ENCODE results near the gene PPP1R26.
"Not testable (repeated sequence)": the region's sequence is repeated elsewhere in the genome, so short reads cannot be mapped to it uniquely, and the experiment has no call there.

The PPP1R26 gene, protein sequence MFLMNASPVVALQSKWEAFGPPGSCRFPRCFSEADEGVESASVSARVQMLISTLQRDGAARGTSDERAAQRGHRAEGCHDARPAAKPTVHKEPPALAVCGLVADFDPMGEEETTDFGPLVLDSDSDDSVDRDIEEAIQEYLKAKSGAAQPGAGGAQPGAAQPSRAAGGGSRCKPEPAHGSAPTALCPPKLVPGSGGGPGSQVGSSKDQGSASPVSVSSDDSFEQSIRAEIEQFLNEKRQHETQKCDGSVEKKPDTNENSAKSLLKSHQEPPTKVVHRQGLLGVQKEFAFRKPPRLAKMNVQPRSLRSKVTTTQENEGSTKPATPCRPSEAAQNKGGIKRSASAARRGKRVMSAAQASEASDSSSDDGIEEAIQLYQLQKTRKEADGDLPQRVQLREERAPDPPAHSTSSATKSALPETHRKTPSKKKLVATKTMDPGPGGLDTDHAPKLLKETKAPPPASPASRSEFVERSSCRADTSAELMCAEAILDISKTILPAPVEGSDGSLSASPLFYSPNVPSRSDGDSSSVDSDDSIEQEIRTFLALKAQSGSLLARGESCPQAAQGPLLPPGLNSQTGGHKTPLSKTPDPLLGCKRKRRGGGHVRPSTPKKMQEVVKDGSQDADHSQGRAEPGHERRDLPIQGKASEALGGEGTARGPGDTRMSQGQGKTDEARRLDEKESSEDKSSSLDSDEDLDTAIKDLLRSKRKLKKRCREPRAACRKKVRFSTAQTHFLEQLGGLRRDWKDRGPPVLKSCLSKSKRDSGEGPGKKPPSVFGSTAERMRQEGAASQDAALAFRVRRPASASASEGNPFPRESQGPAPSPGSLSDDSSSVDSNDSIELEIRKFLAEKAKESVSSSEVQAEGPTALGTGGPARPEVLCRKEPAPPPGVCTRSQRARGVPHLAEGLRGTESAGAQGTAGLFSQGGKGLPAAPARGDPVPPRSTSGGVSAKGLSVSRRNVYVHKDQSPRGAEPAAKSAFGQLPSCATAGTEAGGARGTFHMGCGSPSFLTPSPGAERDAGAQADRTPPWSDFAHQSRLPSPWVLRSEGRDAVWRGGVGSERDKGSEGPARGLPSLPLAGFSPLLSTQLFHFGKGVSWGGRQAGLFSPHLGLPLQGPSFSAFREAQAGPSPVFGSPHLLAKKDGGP (N-terminal part only)
- long read RNA-seq: 0 reads

DNA sequence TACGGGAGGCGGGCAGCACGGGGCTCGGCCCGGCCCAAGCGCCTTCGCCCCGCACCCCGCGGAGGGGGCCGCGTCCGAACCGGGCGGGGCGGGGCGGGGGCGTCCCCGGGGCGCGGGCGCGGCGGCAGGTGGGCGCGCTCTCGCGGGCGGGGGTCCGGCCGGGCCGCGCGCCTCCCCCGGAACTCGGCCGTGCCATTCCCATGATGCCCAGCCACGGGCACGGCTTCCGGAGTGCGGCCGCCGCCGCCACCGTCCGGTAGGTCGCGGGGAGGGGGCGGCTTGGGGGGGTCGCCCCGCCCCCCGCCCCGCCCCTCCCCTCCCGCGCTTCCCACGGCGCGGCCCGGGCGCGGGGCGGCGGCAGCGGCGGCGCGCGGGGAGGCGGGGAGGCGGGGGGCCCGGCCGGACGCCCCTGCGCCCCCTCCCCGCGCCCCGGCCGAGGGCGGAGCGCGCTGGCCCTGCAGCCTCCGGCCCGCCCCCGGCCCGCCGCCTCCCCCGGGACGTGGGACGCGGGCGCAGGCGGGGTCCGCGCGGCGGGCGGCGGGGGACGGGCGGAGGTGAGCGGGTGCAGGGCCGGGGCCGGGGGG lies at the start of gene PPP1R26:
TSS of gene PPP1R26 (plus strand) at position 314 of the 584 bp plus-strand sequence. CDS start 4,729 bp downstream, outside the sequence.
- peak within 1 kb of the TSS; percentile 46 for H3K4me3 ChIP-seq (replicated peaks; ENCODE audit: insufficient read depth, low read length)
- H3K27ac ChIP-seq (replicated peaks): no peak within 1 kb of the TSS
- peaks cover 25% of the 10 kb centered on the region for H3K27me3 ChIP-seq (ENCODE audit: insufficient read depth, poor library complexity, severe bottlenecking)
- TF ChIP-seq, protein P1, sequence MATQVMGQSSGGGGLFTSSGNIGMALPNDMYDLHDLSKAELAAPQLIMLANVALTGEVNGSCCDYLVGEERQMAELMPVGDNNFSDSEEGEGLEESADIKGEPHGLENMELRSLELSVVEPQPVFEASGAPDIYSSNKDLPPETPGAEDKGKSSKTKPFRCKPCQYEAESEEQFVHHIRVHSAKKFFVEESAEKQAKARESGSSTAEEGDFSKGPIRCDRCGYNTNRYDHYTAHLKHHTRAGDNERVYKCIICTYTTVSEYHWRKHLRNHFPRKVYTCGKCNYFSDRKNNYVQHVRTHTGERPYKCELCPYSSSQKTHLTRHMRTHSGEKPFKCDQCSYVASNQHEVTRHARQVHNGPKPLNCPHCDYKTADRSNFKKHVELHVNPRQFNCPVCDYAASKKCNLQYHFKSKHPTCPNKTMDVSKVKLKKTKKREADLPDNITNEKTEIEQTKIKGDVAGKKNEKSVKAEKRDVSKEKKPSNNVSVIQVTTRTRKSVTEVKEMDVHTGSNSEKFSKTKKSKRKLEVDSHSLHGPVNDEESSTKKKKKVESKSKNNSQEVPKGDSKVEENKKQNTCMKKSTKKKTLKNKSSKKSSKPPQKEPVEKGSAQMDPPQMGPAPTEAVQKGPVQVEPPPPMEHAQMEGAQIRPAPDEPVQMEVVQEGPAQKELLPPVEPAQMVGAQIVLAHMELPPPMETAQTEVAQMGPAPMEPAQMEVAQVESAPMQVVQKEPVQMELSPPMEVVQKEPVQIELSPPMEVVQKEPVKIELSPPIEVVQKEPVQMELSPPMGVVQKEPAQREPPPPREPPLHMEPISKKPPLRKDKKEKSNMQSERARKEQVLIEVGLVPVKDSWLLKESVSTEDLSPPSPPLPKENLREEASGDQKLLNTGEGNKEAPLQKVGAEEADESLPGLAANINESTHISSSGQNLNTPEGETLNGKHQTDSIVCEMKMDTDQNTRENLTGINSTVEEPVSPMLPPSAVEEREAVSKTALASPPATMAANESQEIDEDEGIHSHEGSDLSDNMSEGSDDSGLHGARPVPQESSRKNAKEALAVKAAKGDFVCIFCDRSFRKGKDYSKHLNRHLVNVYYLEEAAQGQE (IDR thresholded peaks at IDR 0.05; ENCODE audit: insufficient replicate concordance, low read depth): no peak
- TF ChIP-seq POLR2AphosphoS5 (IDR thresholded peaks at IDR 0.05; ENCODE audit: low read depth): no peak
- no peak for TF ChIP-seq GABPA (IDR thresholded peaks at IDR 0.05; ENCODE audit: low read depth)
- TF ChIP-seq, protein P2, sequence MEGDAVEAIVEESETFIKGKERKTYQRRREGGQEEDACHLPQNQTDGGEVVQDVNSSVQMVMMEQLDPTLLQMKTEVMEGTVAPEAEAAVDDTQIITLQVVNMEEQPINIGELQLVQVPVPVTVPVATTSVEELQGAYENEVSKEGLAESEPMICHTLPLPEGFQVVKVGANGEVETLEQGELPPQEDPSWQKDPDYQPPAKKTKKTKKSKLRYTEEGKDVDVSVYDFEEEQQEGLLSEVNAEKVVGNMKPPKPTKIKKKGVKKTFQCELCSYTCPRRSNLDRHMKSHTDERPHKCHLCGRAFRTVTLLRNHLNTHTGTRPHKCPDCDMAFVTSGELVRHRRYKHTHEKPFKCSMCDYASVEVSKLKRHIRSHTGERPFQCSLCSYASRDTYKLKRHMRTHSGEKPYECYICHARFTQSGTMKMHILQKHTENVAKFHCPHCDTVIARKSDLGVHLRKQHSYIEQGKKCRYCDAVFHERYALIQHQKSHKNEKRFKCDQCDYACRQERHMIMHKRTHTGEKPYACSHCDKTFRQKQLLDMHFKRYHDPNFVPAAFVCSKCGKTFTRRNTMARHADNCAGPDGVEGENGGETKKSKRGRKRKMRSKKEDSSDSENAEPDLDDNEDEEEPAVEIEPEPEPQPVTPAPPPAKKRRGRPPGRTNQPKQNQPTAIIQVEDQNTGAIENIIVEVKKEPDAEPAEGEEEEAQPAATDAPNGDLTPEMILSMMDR (IDR thresholded peaks at IDR 0.05; ENCODE audit: insufficient read depth, low read length): no peak
- no peak for TF ChIP-seq SPI1 (IDR thresholded peaks at IDR 0.05; ENCODE audit: borderline replicate concordance, low read depth)
- no peak for DNase-seq (ENCODE audit: low read depth in 1 of 2, low spot score in 1 of 2)

DNA sequence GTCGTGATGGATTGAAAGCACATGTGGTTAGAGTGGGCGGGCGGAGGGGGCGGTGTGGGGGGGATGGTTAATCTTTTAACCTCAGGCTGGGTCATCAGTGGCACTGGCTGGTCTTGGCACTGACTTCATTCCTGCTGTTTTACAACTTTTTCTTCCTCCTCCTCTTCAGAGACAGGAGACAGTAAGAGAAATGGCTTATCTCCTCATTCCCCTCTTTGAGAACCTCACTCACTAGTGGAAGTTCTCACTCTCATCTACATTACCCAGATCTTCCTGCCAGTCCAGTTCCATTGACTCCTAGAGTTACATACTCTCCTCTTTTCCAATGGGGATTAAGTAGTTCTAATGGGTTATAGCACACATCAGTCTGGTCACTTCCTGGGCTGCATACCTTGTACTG lies 42.3 kb upstream of the PPP1R26 start:
- Histone ChIP-seq H3K27ac (replicated peaks) (no peak overlapping the region), H3K27me3 (ENCODE audit: insufficient read depth, poor library complexity, severe bottlenecking) (no peaks in the 10 kb centered on the region)
- TF ChIP-seq, protein P2 (IDR thresholded peaks at IDR 0.05; ENCODE audit: insufficient read depth, low read length): no peak
- TF ChIP-seq, protein P1 (IDR thresholded peaks at IDR 0.05; ENCODE audit: insufficient replicate concordance, low read depth): no peak
- no peak for TF ChIP-seq SPI1 (IDR thresholded peaks at IDR 0.05; ENCODE audit: borderline replicate concordance, low read depth)
- TF ChIP-seq GABPA (IDR thresholded peaks at IDR 0.05; ENCODE audit: low read depth): no peak
- no peak for TF ChIP-seq POLR2AphosphoS5 (IDR thresholded peaks at IDR 0.05; ENCODE audit: low read depth)

DNA sequence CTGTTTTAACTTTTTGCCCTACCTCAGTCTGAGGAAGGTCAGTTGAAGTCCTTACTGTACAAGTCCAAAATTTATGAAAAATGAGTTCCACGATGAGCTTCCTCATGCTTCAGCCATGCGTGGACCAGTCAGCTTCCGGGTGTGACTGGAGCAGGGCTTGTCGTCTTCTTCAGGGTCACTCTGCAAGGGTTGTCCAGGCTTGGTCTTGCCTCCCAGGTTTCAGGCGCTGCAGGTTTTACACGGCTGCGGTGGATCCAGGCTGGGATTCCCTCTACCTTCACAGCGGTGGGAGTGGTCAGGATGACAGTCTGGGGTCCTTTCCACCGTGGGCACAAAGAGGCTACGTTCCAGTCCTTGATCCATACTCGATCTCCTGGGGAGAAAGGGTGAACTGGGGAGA lies 41.9 kb upstream of the PPP1R26 start:
- H3K27ac ChIP-seq (replicated peaks); H3K4me3 ChIP-seq (replicated peaks; ENCODE audit: insufficient read depth, low read length); H3K27me3 ChIP-seq (ENCODE audit: insufficient read depth, poor library complexity, severe bottlenecking); DNase-seq (ENCODE audit: low read depth in 1 of 2, low spot score in 1 of 2): not testable (repeated sequence)

More for the DNA sequence above, 42.3 kb upstream of the PPP1R26 start:
- H3K4me3 ChIP-seq (replicated peaks; ENCODE audit: insufficient read depth, low read length): no peak overlapping the region
- no peak for DNase-seq (ENCODE audit: low read depth in 1 of 2, low spot score in 1 of 2)

DNA sequence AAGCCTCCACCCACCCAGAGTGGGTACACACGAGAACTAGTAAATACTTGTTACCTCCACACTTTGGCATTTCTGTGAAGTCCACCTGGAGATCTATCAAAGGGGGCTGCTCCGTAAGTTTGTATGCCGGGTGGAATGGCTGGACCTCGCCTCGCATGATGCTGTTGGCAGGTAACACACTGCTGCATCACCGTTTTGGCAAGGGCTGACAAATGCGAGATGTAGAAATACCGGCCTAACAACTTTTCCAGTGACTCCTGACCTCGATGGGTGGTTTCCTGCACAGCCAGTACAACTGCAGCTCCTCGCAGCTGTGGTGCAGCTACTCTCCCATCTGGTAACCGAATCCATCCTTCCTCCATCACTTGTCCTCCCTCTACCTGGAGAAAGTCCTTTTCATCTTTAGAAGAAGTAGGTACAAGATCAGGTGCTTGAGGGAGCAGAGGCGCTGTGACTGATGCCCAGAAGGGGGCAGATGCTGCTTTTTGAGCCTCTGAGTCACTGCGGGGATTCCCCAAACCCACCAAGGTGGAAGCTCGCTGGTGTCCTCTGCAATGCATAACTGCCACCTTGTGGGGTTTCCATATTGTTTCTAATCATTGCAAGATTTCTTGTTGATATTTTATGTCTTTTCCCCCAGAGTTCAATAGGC lies 40.9 kb upstream of the PPP1R26 start:
- not testable (repeated sequence) for DNase-seq (ENCODE audit: low read depth in 1 of 2, low spot score in 1 of 2); H3K27me3 ChIP-seq (ENCODE audit: insufficient read depth, poor library complexity, severe bottlenecking); H3K27ac ChIP-seq (replicated peaks); H3K4me3 ChIP-seq (replicated peaks; ENCODE audit: insufficient read depth, low read length)

DNA sequence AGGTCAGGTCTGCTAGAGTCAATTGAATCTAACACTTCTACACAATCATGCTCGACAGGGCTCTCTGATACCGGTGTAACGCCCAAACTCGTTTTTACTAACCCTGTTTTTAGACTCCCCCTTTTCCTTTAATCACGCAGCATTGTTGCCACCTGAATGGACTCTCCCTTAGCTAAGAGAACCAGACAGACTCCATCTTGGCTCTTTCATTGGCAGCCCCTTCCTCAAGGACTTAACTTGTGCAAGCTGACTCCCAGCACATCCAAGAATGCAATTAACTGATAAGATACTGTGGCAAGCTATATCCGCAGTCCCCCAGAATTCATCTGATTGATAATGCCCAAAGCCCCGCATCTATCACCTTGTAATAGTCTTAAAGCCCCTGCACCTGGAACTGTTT lies 40.1 kb upstream of the PPP1R26 start:
- DNase-seq (ENCODE audit: low read depth in 1 of 2, low spot score in 1 of 2); H3K27me3 ChIP-seq (ENCODE audit: insufficient read depth, poor library complexity, severe bottlenecking); H3K27ac ChIP-seq (replicated peaks); H3K4me3 ChIP-seq (replicated peaks; ENCODE audit: insufficient read depth, low read length): not testable (repeated sequence)
